Measurements from ENCODE around the gene TP63.

TP63 gene

DNA sequence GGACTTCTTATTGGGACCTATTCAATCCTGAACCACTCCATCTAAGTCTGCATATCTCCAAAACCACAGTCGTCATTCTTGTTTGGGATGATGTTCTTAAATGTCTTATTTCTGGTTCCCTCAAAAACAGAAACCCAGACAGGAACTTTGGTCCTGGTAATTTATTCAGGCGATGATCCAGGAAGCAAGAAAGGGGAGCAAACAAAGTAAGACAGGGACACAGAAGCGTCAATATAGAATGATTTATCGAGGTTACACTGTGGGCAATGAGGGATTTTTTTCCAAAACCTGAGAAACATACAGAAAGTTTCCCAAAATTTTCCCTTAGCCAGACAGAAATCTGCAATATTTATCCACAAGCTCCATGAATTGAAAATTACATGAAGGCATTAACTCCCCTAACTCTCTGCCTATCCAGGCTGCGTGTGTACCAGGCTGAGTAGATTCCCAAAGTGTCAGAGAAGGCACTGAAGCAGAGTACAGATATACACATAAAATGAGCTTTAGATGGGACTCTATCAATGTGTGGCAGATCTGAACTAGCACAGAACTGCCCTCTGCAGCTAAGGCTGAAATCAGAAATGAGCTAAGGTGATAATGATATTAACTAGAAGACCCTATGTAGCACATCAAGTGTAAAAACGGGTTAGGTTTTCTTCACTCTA is 43.2 kb downstream of the TP63 start:
- Histone ChIP-seq H3K27me3 (ENCODE audit: control insufficient read depth in 1 of 2, insufficient read depth in 2 of 2, low read length in 2 of 2) (no peaks in the 10 kb centered on the region), H3K9ac (ENCODE audit: low read depth in 1 of 2, low read length in 2 of 2) (no peak overlapping the region), H3K27ac (ENCODE audit: low read depth, low read length) (no peak overlapping the region), H3K4me3 (ENCODE audit: low read depth in 1 of 2, low read length in 2 of 2) (no peak overlapping the region), H3K9me3 (ENCODE audit: control insufficient read depth in 1 of 2, low read length in 2 of 2) (no peaks in the 10 kb centered on the region), H3K36me3 (ENCODE audit: control insufficient read depth in 1 of 2, insufficient read depth in 2 of 2, low read length in 2 of 2) (no peaks in the 10 kb centered on the region), H3K4me1 (ENCODE audit: control insufficient read depth in 1 of 2, insufficient read depth in 2 of 2, low read length in 2 of 2) (no peaks in the 10 kb centered on the region)

DNA sequence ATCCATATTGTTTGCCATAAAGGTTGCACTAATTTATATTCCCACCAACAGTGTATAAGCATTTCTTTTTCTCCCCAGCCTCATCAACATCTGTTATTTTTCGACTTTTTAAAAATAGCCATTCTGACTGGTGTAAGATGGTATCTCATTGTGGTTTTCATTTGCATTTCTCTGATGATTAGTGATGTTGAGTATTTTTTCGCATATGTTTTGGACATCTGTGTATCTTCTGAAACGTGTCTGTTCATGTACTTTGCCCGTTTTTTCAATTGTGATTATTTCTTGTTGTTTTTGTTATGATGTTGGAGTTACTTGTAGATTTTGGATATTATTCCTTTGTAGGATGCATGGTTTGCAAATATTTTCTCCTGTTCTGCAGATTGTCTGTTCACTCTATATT is 46.5 kb downstream of the TP63 start:
- Histone ChIP-seq H3K36me3 (ENCODE audit: control insufficient read depth in 1 of 2, insufficient read depth in 2 of 2, low read length in 2 of 2) (no peaks in the 10 kb centered on the region), H3K9ac (ENCODE audit: low read depth in 1 of 2, low read length in 2 of 2) (no peak overlapping the region), H3K27me3 (ENCODE audit: control insufficient read depth in 1 of 2, insufficient read depth in 2 of 2, low read length in 2 of 2) (no peaks in the 10 kb centered on the region), H3K4me1 (ENCODE audit: control insufficient read depth in 1 of 2, insufficient read depth in 2 of 2, low read length in 2 of 2) (no peaks in the 10 kb centered on the region), H3K4me3 (ENCODE audit: low read depth in 1 of 2, low read length in 2 of 2) (no peak overlapping the region), H3K27ac (ENCODE audit: low read depth, low read length) (no peak overlapping the region), H3K9me3 (ENCODE audit: control insufficient read depth in 1 of 2, low read length in 2 of 2) (no peaks in the 10 kb centered on the region)

DNA sequence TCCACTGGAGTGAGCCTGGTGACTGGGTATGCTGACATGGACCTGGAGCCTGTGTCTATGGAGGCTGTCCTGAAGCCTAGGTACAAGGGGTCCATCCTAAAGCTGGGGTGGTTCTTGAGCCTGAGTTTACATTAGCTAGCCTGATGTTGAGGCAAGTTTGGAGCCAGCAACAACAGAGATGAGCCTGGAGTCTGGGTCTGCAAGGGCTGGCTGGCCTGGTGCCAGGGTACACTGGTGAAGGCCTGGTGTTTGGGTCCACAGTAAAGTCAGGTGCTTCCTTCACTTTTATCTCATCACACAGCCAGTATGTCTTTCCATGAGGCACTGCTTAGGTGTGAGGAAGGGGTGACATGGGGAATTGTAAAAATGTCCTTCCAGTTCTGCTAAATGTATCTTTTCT is 49.5 kb downstream of the TP63 start:
- H3K4me3 ChIP-seq (ENCODE audit: low read depth in 1 of 2, low read length in 2 of 2), result no peak overlapping the region
- no peaks in the 10 kb centered on the region for H3K4me1 ChIP-seq (ENCODE audit: control insufficient read depth in 1 of 2, insufficient read depth in 2 of 2, low read length in 2 of 2)
- no peaks in the 10 kb centered on the region for H3K36me3 ChIP-seq (ENCODE audit: control insufficient read depth in 1 of 2, insufficient read depth in 2 of 2, low read length in 2 of 2)
- H3K27me3 ChIP-seq (ENCODE audit: control insufficient read depth in 1 of 2, insufficient read depth in 2 of 2, low read length in 2 of 2), result no peaks in the 10 kb centered on the region
- no peaks in the 10 kb centered on the region for H3K9me3 ChIP-seq (ENCODE audit: control insufficient read depth in 1 of 2, low read length in 2 of 2)
- no peak overlapping the region for H3K9ac ChIP-seq (ENCODE audit: low read depth in 1 of 2, low read length in 2 of 2)
- no peak overlapping the region for H3K27ac ChIP-seq (ENCODE audit: low read depth, low read length)

DNA sequence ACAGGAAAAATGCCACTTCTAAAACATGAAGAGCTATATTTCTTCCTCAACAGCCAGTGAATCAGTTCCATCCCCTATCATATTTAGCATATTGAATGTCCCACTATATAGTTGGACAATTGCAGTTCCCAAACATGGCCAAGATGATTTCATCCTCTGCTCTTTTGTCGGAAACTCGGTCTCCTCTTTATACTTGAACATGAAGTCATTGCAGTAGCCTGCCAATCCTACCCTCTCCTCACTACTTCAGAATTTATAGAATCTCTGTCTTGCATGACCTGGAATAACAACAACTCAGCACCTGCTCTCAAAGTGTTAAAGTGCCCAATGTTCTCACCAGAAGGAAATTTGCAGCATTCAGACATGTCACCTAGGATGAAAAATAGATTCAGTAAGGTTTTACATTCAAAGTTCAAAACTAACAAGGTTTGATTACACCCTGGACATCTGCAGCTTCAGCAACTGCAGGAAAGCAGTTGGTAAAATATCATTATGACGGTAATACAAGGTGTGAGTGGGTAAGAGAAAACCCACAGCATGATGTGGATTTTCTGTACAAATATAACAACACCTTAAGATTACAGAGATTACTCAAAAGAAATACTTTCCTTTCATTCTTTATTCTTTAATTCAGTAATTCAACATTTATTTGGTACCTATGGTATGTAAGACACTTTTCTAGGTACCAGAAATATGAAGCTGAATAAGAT is 52.5 kb downstream of the TP63 start:
- Histone ChIP-seq H3K36me3 (ENCODE audit: control insufficient read depth in 1 of 2, insufficient read depth in 2 of 2, low read length in 2 of 2) (no peaks in the 10 kb centered on the region), H3K27ac (ENCODE audit: low read depth, low read length) (no peak overlapping the region), H3K4me1 (ENCODE audit: control insufficient read depth in 1 of 2, insufficient read depth in 2 of 2, low read length in 2 of 2) (no peaks in the 10 kb centered on the region), H3K9me3 (ENCODE audit: control insufficient read depth in 1 of 2, low read length in 2 of 2) (no peaks in the 10 kb centered on the region), H3K9ac (ENCODE audit: low read depth in 1 of 2, low read length in 2 of 2) (no peak overlapping the region), H3K4me3 (ENCODE audit: low read depth in 1 of 2, low read length in 2 of 2) (no peak overlapping the region), H3K27me3 (ENCODE audit: control insufficient read depth in 1 of 2, insufficient read depth in 2 of 2, low read length in 2 of 2) (no peaks in the 10 kb centered on the region)

DNA sequence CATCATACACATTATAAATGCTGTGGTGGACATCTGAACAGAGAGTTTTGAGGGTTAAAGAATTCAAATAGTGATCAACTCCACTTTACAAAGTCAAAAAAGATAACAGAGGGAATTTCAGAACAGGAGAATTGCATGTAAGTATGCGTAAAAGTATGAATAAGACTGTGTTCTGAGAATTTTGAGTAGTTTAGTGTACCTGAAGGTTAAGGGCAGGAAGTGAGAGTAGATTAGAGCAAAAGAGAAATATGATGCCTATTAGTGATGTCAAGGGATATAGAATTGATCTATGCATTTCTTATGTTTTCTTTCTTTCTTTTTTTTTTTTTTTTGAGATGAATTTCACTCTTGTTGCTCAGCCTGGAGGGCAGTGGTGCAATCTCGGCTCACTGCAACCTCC is 53.1 kb downstream of the TP63 start:
- Histone ChIP-seq H3K36me3 (ENCODE audit: control insufficient read depth in 1 of 2, insufficient read depth in 2 of 2, low read length in 2 of 2) (no peaks in the 10 kb centered on the region), H3K9me3 (ENCODE audit: control insufficient read depth in 1 of 2, low read length in 2 of 2) (no peaks in the 10 kb centered on the region), H3K4me3 (ENCODE audit: low read depth in 1 of 2, low read length in 2 of 2) (no peak overlapping the region), H3K27ac (ENCODE audit: low read depth, low read length) (no peak overlapping the region), H3K9ac (ENCODE audit: low read depth in 1 of 2, low read length in 2 of 2) (no peak overlapping the region), H3K27me3 (ENCODE audit: control insufficient read depth in 1 of 2, insufficient read depth in 2 of 2, low read length in 2 of 2) (no peaks in the 10 kb centered on the region), H3K4me1 (ENCODE audit: control insufficient read depth in 1 of 2, insufficient read depth in 2 of 2, low read length in 2 of 2) (no peaks in the 10 kb centered on the region)

DNA sequence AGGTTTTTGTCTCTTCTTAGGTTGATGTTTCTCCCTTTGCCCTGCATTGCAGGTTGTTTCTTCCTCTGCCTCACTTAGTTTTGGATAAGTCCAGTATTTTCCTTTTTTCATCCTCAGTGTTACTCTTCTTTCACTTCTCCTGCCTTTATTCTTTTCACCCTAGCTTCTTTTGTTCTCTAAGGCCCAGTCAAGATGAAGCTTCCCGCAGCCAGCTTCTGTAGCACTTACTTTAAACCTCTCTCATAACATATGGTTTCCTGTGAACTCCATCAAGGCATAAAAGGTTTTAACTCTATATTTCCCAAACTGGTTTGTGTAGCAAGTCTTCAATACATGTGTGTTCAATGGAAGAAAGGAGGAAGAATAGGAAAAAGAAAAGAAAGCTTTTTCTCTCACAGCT is 54.1 kb downstream of the TP63 start:
- no peak overlapping the region for H3K4me3 ChIP-seq (ENCODE audit: low read depth in 1 of 2, low read length in 2 of 2)
- H3K4me1 ChIP-seq (ENCODE audit: control insufficient read depth in 1 of 2, insufficient read depth in 2 of 2, low read length in 2 of 2), result no peaks in the 10 kb centered on the region
- no peaks in the 10 kb centered on the region for H3K27me3 ChIP-seq (ENCODE audit: control insufficient read depth in 1 of 2, insufficient read depth in 2 of 2, low read length in 2 of 2)
- no peak overlapping the region for H3K27ac ChIP-seq (ENCODE audit: low read depth, low read length)
- no peaks in the 10 kb centered on the region for H3K9me3 ChIP-seq (ENCODE audit: control insufficient read depth in 1 of 2, low read length in 2 of 2)
- no peak overlapping the region for H3K9ac ChIP-seq (ENCODE audit: low read depth in 1 of 2, low read length in 2 of 2)
- no peaks in the 10 kb centered on the region for H3K36me3 ChIP-seq (ENCODE audit: control insufficient read depth in 1 of 2, insufficient read depth in 2 of 2, low read length in 2 of 2)

DNA sequence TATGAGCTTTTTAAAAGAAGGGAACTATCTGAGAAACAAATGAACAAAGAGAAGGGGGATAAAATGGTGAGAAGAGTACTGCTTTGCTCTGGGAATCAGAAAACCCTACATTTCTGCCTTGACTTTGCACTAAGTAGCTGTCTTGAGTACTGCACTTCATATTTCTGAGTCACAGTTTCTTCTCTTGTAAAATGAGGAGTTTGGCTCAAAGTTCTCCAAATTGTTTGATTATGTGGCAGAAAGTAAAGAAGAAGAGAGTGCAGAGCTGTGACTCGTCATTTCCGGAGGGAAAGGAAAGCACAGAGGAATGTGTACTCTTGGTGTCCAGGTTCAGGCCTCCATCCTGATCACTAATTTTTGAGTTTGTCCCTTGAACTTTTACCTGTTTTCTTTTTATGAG is 54.7 kb downstream of the TP63 start:
- no peak overlapping the region for H3K9ac ChIP-seq (ENCODE audit: low read depth in 1 of 2, low read length in 2 of 2)
- H3K36me3 ChIP-seq (ENCODE audit: control insufficient read depth in 1 of 2, insufficient read depth in 2 of 2, low read length in 2 of 2), result no peaks in the 10 kb centered on the region
- H3K4me1 ChIP-seq (ENCODE audit: control insufficient read depth in 1 of 2, insufficient read depth in 2 of 2, low read length in 2 of 2), result no peaks in the 10 kb centered on the region
- no peaks in the 10 kb centered on the region for H3K9me3 ChIP-seq (ENCODE audit: control insufficient read depth in 1 of 2, low read length in 2 of 2)
- no peak overlapping the region for H3K4me3 ChIP-seq (ENCODE audit: low read depth in 1 of 2, low read length in 2 of 2)
- no peaks in the 10 kb centered on the region for H3K27me3 ChIP-seq (ENCODE audit: control insufficient read depth in 1 of 2, insufficient read depth in 2 of 2, low read length in 2 of 2)
- no peak overlapping the region for H3K27ac ChIP-seq (ENCODE audit: low read depth, low read length)

DNA sequence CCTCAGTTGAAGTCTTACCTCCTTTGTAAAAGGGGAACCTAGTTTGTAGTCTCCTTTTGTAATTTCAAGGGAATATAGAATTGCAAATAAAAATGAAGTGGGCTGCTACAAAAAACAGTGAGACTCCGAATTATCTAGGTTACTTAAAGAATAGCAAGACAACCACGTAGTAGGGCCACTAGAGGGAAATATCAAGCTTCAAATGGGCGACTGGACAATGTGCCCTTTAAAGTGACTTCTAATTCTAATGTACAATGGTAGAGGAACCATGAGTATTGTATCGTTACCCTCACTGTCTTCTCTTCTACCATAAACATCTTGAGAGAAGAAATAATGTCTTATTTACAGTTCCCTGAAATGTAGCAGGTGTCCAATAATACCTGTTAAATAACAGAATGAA is 56.3 kb downstream of the TP63 start:
- H3K9ac ChIP-seq (ENCODE audit: low read depth in 1 of 2, low read length in 2 of 2), result no peak overlapping the region
- H3K9me3 ChIP-seq (ENCODE audit: control insufficient read depth in 1 of 2, low read length in 2 of 2), result no peaks in the 10 kb centered on the region
- no peaks in the 10 kb centered on the region for H3K36me3 ChIP-seq (ENCODE audit: control insufficient read depth in 1 of 2, insufficient read depth in 2 of 2, low read length in 2 of 2)
- no peak overlapping the region for H3K27ac ChIP-seq (ENCODE audit: low read depth, low read length)
- H3K27me3 ChIP-seq (ENCODE audit: control insufficient read depth in 1 of 2, insufficient read depth in 2 of 2, low read length in 2 of 2), result no peaks in the 10 kb centered on the region
- H3K4me3 ChIP-seq (ENCODE audit: low read depth in 1 of 2, low read length in 2 of 2), result no peak overlapping the region
- no peaks in the 10 kb centered on the region for H3K4me1 ChIP-seq (ENCODE audit: control insufficient read depth in 1 of 2, insufficient read depth in 2 of 2, low read length in 2 of 2)

DNA sequence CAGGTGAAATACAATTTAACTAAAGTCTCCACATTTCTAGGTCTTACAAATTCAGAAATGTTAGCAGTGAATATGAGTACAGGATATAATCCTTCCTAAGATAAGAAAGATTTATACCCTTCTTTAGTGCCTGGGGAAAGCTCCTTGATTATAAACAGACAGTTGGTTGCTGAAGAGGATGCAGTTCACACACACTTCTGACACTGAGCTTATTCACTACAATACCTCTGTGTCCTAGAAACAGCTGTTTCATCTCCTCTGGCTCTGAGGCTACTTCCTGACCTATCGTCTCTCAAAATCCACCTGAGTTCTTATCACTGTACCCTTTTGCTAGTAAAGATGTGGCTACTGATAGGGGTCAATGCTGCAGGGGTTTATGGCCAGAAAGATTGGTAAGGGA is 57.1 kb downstream of the TP63 start:
- no peaks in the 10 kb centered on the region for H3K36me3 ChIP-seq (ENCODE audit: control insufficient read depth in 1 of 2, insufficient read depth in 2 of 2, low read length in 2 of 2)
- H3K27ac ChIP-seq (ENCODE audit: low read depth, low read length), result no peak overlapping the region
- no peak overlapping the region for H3K9ac ChIP-seq (ENCODE audit: low read depth in 1 of 2, low read length in 2 of 2)
- no peak overlapping the region for H3K4me3 ChIP-seq (ENCODE audit: low read depth in 1 of 2, low read length in 2 of 2)
- H3K27me3 ChIP-seq (ENCODE audit: control insufficient read depth in 1 of 2, insufficient read depth in 2 of 2, low read length in 2 of 2), result no peaks in the 10 kb centered on the region
- no peaks in the 10 kb centered on the region for H3K4me1 ChIP-seq (ENCODE audit: control insufficient read depth in 1 of 2, insufficient read depth in 2 of 2, low read length in 2 of 2)
- no peaks in the 10 kb centered on the region for H3K9me3 ChIP-seq (ENCODE audit: control insufficient read depth in 1 of 2, low read length in 2 of 2)

DNA sequence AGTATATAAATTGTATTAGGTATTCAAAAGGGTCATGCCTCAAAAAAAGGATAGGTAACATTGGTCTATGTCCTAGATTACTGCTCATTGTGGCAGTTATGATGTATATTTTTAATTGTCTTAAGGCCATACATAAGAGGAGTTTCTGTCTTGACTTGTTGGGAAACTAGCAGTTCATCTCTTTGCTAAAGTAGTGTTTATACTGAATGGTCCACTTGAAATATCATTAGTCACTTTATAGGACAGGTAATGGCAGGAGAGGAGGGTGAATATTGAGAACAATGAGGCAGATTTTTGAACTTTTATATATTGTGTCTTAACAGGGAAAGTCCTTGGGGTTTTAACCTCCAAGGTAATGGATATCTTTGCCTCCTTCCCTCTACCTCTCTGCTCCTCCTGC is 58.4 kb downstream of the TP63 start:
- Histone ChIP-seq H3K36me3 (ENCODE audit: control insufficient read depth in 1 of 2, insufficient read depth in 2 of 2, low read length in 2 of 2) (no peaks in the 10 kb centered on the region), H3K27me3 (ENCODE audit: control insufficient read depth in 1 of 2, insufficient read depth in 2 of 2, low read length in 2 of 2) (no peaks in the 10 kb centered on the region), H3K4me3 (ENCODE audit: low read depth in 1 of 2, low read length in 2 of 2) (no peak overlapping the region), H3K4me1 (ENCODE audit: control insufficient read depth in 1 of 2, insufficient read depth in 2 of 2, low read length in 2 of 2) (no peaks in the 10 kb centered on the region), H3K9ac (ENCODE audit: low read depth in 1 of 2, low read length in 2 of 2) (no peak overlapping the region), H3K27ac (ENCODE audit: low read depth, low read length) (no peak overlapping the region), H3K9me3 (ENCODE audit: control insufficient read depth in 1 of 2, low read length in 2 of 2) (no peaks in the 10 kb centered on the region)

Data from duodenal mucosa (tissue), 2 donors.